K562 (cell line): ENCODE data around the gene SPATA19. TPM values are rescaled to one million over a fixed set of nuclear protein-coding genes. Genes with fewer than 3 reads are reported as not detected.

Experiments used
- ATAC-seq: fragments of 200-7000 bp; cut with Tn5 transposase; 3 replicates; pipeline ENCODE4 v1.9.1; 2020; ENCODE audit warnings: moderate library complexity
- BruUV-seq: library from RNA; stranded (reverse); fragments of 400-500 nt; replicated peaks from 2 replicates; lab custom pipeline; 2021; lab: Mats Ljungman, UMichigan
- CTCF ChIA-PET: fragments of 300-600 bp; formaldehyde crosslinking; extraction: SDS; loops from one replicate; lab custom pipeline; 2021; ENCODE audit warnings: low intra/inter-chr PET ratio; lab: Yijun Ruan, JAX
- POLR2A ChIA-PET: fragments of 300-600, 350-650 bp; sonication (Branson Sonifier 250); formaldehyde crosslinking; extraction: SDS; loops from one replicate; lab custom pipeline; 2021; ENCODE audit warnings: antibody characterized with exemption, inconsistent platforms; lab: Yijun Ruan, JAX
- DNase-seq, 4 experiments: peaks; one replicate each; pipeline versions ENCODE4 v3.0.0 to v3.0.0-alpha.2; 2011 to 2018; ENCODE audit warnings: low spot score in 3 of 4, mixed read lengths in 3 of 4; ENCODE audit errors: extremely low read depth in 1 of 4
- FAIRE-seq: peaks from 2 replicates; lab custom pipeline; 2011; peaks lifted over from hg19 to GRCh38; lab: Jason Lieb, UNC
- H2AFZ ChIP-seq: 2 replicates; pipeline ENCODE4 v1.6.0; 2011; ENCODE audit warnings: low read depth, low read length, control low read depth, inconsistent platforms
- H3K27ac ChIP-seq: fragments of 200-600 bp; 3 replicates; pipeline ENCODE4 v1.8.0; 2011; ENCODE audit warnings: low read depth, mild to moderate bottlenecking, control low read depth, inconsistent platforms, low read length, moderate library complexity, mixed read lengths; ENCODE audit errors: extremely low read depth
- H3K27me3 ChIP-seq, 2 experiments: fragments of 300-600 bp in 1 of 2; 2 replicates in 1 of 2; 3 replicates in 1 of 2; pipeline versions ENCODE4 v1.6.0 to v1.8.0; 2011; ENCODE audit warnings: inconsistent platforms in 2 of 2, low read length in 2 of 2, mild to moderate bottlenecking in 1 of 2, mixed read lengths in 1 of 2, moderate library complexity in 1 of 2; ENCODE audit not compliant: control insufficient read depth in 2 of 2, insufficient read depth in 2 of 2
- H3K36me3 ChIP-seq: fragments of 300-600 bp; 3 replicates; pipeline ENCODE4 v1.8.0; 2011; ENCODE audit warnings: mild to moderate bottlenecking, low read length, inconsistent platforms; ENCODE audit not compliant: control insufficient read depth, insufficient read depth
- H3K4me1 ChIP-seq, 2 experiments: fragments of 200-600 bp in 1 of 2; replicated peaks in 1 of 2; 2 replicates in 1 of 2; 3 replicates in 1 of 2; pipeline versions ENCODE4 v1.5.1 to v1.8.0; 2011; ENCODE audit warnings: inconsistent platforms in 2 of 2, low read length in 2 of 2, mild to moderate bottlenecking in 1 of 2, mixed read lengths in 1 of 2, moderate library complexity in 1 of 2; ENCODE audit not compliant: control insufficient read depth in 2 of 2, insufficient read depth in 2 of 2
- H3K4me2 ChIP-seq: 2 replicates; pipeline ENCODE4 v1.6.1; 2011; ENCODE audit warnings: low read length, control low read depth, inconsistent platforms, mixed read lengths; ENCODE audit not compliant: insufficient read depth
- H3K4me3 ChIP-seq: fragments of 200-600 bp; sonication (generic), shearing (Covaris generic); 2 replicates; pipeline ENCODE4 v1.5.1; 2016; ENCODE audit warnings: control low read depth, inconsistent platforms
- H3K79me2 ChIP-seq: fragments of 200-600 bp; 3 replicates; pipeline ENCODE4 v1.8.0; 2011; ENCODE audit warnings: low read length, inconsistent platforms; ENCODE audit not compliant: control insufficient read depth, insufficient read depth
- H3K9ac ChIP-seq, 2 experiments: 2 replicates each; pipeline versions ENCODE4 v1.6.0 to v1.6.1; 2011; ENCODE audit warnings: low read depth in 2 of 2, low read length in 2 of 2, control low read depth in 1 of 2, inconsistent platforms in 1 of 2, mild to moderate bottlenecking in 1 of 2, mixed read lengths in 1 of 2; ENCODE audit not compliant: insufficient read depth in 1 of 2
- H3K9me1 ChIP-seq: one replicate; pipeline ENCODE4 v1.6.0; 2011; ENCODE audit warnings: inconsistent platforms, mild to moderate bottlenecking, low read length, moderate library complexity; ENCODE audit not compliant: control insufficient read depth, insufficient read depth
- H3K9me3 ChIP-seq: replicated peaks from 2 replicates; pipeline ENCODE4 v1.5.1; 2011; ENCODE audit warnings: low read depth, low read length, inconsistent platforms; ENCODE audit not compliant: control insufficient read depth, insufficient read depth
- H4K20me1 ChIP-seq: replicated peaks from 2 replicates; pipeline ENCODE4 v1.6.1; 2011; ENCODE audit warnings: low read length, inconsistent platforms, mixed read lengths; ENCODE audit not compliant: control insufficient read depth, insufficient read depth
- CEBPG ChIP-seq, 3 experiments: fragments of 200-800 bp in 1 of 3; sonication (Bioruptor generic) in 1 of 3; sonication (generic) in 1 of 3; formaldehyde crosslinking in 1 of 3; IDR thresholded peaks in 2 of 3; conservative IDR thresholded peaks in 1 of 3; 2 replicates each; pipeline versions ENCODE4 v1.6.1 to v1.8.0; 2016 to 2022; ENCODE audit warnings: missing compliant biosample characterization in 2 of 3, missing genetic modification characterization in 2 of 3, mild to moderate bottlenecking in 1 of 3, missing genetic modification reagents in 1 of 3
- ID3 ChIP-seq, 2 experiments: fragments of 250-450 bp in 1 of 2; fragments of 450-650 bp in 1 of 2; sonication (Bioruptor Pico) in 1 of 2; IDR thresholded peaks; 2 replicates each; pipeline versions ENCODE4 v1.6.1 to v1.8.0; 2016 to 2021; ENCODE audit warnings: mild to moderate bottlenecking in 2 of 2, moderate library complexity in 2 of 2, missing compliant biosample characterization in 1 of 2, missing genetic modification characterization in 1 of 2
- KHSRP ChIP-seq: fragments of 450-650 bp; IDR thresholded peaks from 2 replicates; pipeline ENCODE4 v1.6.1; 2017
- KLF10 ChIP-seq: fragments of 250-450 bp; sonication (Bioruptor Pico); IDR thresholded peaks from 2 replicates; pipeline ENCODE4 v1.6.1; 2021; ENCODE audit warnings: matching md5 sums
- MYNN ChIP-seq, 2 experiments: sonication (generic); formaldehyde crosslinking in 1 of 2; IDR thresholded peaks; 2 replicates each; pipeline versions ENCODE4 v1.5.0 to v1.6.1; 2016 to 2020; ENCODE audit warnings: antibody characterized with exemption in 1 of 2, missing genetic modification reagents in 1 of 2
- RNF2 ChIP-seq: sonication (generic); IDR thresholded peaks from 2 replicates; pipeline ENCODE4 v1.6.1; 2016
- SRSF3 ChIP-seq: fragments of 200-400 bp; formaldehyde crosslinking; IDR thresholded peaks from 2 replicates; pipeline ENCODE4 v1.6.1; 2016; ENCODE audit warnings: mild to moderate bottlenecking, low read length, moderate library complexity; ENCODE audit not compliant: insufficient read depth
- TGIF2 ChIP-seq: sonication (generic); formaldehyde crosslinking; IDR thresholded peaks from 2 replicates; pipeline ENCODE4 v1.8.1; 2022; ENCODE audit warnings: mild to moderate bottlenecking, missing genetic modification reagents, moderate library complexity
- THRAP3 ChIP-seq: fragments of 450-650 bp; IDR thresholded peaks from 2 replicates; pipeline ENCODE4 v1.6.1; 2016; ENCODE audit warnings: mild to moderate bottlenecking, inconsistent platforms, borderline replicate concordance
- TSC22D4 ChIP-seq: fragments of 450-650 bp; IDR thresholded peaks from 2 replicates; pipeline ENCODE4 v1.6.1; 2016; ENCODE audit warnings: missing genetic modification characterization, missing biosample characterization, control low read depth
- WGBS: fragments of 100-300 bp; shearing (Covaris generic); methylation state at CpG from one replicate; pipeline ENCODE4 v1.1.6; 2016; ENCODE audit warnings: low coverage, mixed read lengths; ENCODE audit not compliant: insufficient coverage; ENCODE audit errors: missing lambda C conversion rate; 5-methylcytosine and 5-hydroxymethylcytosine counted together
- in situ Hi-C: fragments of 300-500 bp; cut with MboI; formaldehyde crosslinking; loops from 4 replicates; pipeline ENCODE4 v1.15.0; 2018; ENCODE audit warnings: inconsistent platforms, mixed read lengths
- intact Hi-C: fragments of 100-400 bp; cut with micrococcal nuclease; formaldehyde crosslinking; loops from 2 replicates; pipeline ENCODE4 v1.14.2; 2022
- polyA plus RNA-seq, 8 experiments: library from polyadenylated mRNA; depleted of rRNA in 4 of 8; stranded (reverse) in 5 of 8; unstranded in 3 of 8; fragments of >200 nt; fragmentation: Nextera tagmentation in 2 of 8; fragmentation: Illumina TruSeq in 1 of 8; extraction: Ambion mirVana in 2 of 8; extraction: Trizol in 1 of 8; gene quantifications; 2 replicates each; pipeline versions ENCODE4 v1.2.1 to v1.2.3, GENCODE V29; 2011 to 2014; ENCODE audit warnings: inconsistent platforms in 1 of 8, missing spikeins in 1 of 8
- total RNA-seq, 7 experiments: library from RNA; depleted of rRNA in 6 of 7; stranded (reverse); fragments of >200 nt in 6 of 7; fragmentation: Illumina TruSeq in 2 of 7; extraction: Trizol in 2 of 7; gene quantifications; 2 replicates each; pipeline versions ENCODE4 v1.2.1 to v1.2.3, GENCODE V29; 2011 to 2021; ENCODE audit warnings: low replicate concordance in 1 of 7
- TF ChIP-seq, protein P1 (sequence below): fragments of 250-450 bp; sonication (Bioruptor Pico); IDR thresholded peaks from 2 replicates; pipeline ENCODE4 v1.5.1; 2021; ENCODE audit warnings: mild to moderate bottlenecking
- TF ChIP-seq, protein P2 (sequence below): fragments of 450-650 bp; formaldehyde crosslinking; IDR thresholded peaks from 2 replicates; pipeline ENCODE4 v1.4.0; 2020; ENCODE audit warnings: mild to moderate bottlenecking, moderate library complexity
- TF ChIP-seq, protein P3 (sequence below): fragments of 200-800 bp; sonication (Bioruptor generic); IDR thresholded peaks from 2 replicates; pipeline ENCODE4 v1.6.1; 2016; ENCODE audit warnings: missing genetic modification characterization, missing compliant biosample characterization

The SPATA19 gene
- total and polyA plus RNA-seq, 9 of the 15 experiments (the other 6 are each of a cell fraction or from before 2014, with no cell fraction given) = not detected

GRCh38 chr11:133823614-133824013 is 21.7 kb downstream of the SPATA19 start:
- DNase-seq (no peak), FAIRE-seq (no peak), ATAC-seq (no peak)
- H3K79me2 ChIP-seq = no peaks in the 10 kb centered on the region
- H3K36me3 ChIP-seq = no peaks in the 10 kb centered on the region
- H3K4me1 ChIP-seq = no peaks in the 10 kb centered on the region
- no peak overlapping the region for H3K4me3 ChIP-seq
- CTCF ChIA-PET = no interaction called here
- POLR2A ChIA-PET = no interaction called here
- in situ Hi-C loops = loop anchor here (10.0 kb wide), 1 partner anchor 749 kb away; no protein-coding TSS in a partner anchor
- BruUV-seq = no TSS peak
- H2AFZ ChIP-seq = no peak overlapping the region
- H3K9me1 ChIP-seq = no peaks in the 10 kb centered on the region
- no peaks in the 10 kb centered on the region for H3K9me3 ChIP-seq
- H4K20me1 ChIP-seq = no peaks in the 10 kb centered on the region
- intact Hi-C loops = loop anchor here (5.0 to 10.0 kb wide), 2 partner anchors 249 to 741 kb away; no protein-coding TSS in a partner anchor
- no peak overlapping the region for H3K27ac ChIP-seq
- H3K4me2 ChIP-seq = no peak overlapping the region
- H3K27me3 ChIP-seq = no peaks in the 10 kb centered on the region
- 0% methylated on average over 4 of the region's 4 CpGs for WGBS
- no peak overlapping the region for H3K9ac ChIP-seq
- TF ChIP-seq, protein P1, sequence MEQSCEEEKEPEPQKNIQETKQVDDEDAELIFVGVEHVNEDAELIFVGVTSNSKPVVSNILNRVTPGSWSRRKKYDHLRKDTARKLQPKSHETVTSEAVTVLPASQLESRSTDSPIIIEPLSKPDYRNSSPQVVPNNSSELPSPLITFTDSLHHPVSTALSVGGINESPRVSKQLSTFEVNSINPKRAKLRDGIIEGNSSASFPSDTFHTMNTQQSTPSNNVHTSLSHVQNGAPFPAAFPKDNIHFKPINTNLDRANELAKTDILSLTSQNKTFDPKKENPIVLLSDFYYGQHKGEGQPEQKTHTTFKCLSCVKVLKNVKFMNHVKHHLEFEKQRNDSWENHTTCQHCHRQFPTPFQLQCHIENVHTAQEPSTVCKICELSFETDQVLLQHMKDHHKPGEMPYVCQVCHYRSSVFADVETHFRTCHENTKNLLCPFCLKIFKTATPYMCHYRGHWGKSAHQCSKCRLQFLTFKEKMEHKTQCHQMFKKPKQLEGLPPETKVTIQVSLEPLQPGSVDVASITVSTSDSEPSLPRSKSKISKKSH (CRISPR knock-in tag) = no peak
- TF ChIP-seq SRSF3 (no peak), TGIF2 (CRISPR knock-in tag) (no peak), MYNN (IDR thresholded peaks at IDR 0.05) (no peak), MYNN (CRISPR knock-in tag; IDR thresholded peaks at IDR 0.05) (no peak), CEBPG (CRISPR knock-in tag; IDR thresholded peaks at IDR 0.05) (no peak), CEBPG (tag; conservative IDR thresholded peaks at IDR 0.05 in 1 of 2, IDR thresholded peaks at IDR 0.05 in 1 of 2) (no peak), TSC22D4 (no peak), RNF2 (no peak), KLF10 (CRISPR knock-in tag) (no peak), KHSRP (no peak), THRAP3 (no peak), ID3 (CRISPR knock-in tag; IDR thresholded peaks at IDR 0.05) (no peak), ID3 (tag; IDR thresholded peaks at IDR 0.05) (no peak)
- TF ChIP-seq, protein P2, sequence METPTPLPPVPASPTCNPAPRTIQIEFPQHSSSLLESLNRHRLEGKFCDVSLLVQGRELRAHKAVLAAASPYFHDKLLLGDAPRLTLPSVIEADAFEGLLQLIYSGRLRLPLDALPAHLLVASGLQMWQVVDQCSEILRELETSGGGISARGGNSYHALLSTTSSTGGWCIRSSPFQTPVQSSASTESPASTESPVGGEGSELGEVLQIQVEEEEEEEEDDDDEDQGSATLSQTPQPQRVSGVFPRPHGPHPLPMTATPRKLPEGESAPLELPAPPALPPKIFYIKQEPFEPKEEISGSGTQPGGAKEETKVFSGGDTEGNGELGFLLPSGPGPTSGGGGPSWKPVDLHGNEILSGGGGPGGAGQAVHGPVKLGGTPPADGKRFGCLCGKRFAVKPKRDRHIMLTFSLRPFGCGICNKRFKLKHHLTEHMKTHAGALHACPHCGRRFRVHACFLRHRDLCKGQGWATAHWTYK (CRISPR knock-in tag) = no peak
- TF ChIP-seq, protein P3, sequence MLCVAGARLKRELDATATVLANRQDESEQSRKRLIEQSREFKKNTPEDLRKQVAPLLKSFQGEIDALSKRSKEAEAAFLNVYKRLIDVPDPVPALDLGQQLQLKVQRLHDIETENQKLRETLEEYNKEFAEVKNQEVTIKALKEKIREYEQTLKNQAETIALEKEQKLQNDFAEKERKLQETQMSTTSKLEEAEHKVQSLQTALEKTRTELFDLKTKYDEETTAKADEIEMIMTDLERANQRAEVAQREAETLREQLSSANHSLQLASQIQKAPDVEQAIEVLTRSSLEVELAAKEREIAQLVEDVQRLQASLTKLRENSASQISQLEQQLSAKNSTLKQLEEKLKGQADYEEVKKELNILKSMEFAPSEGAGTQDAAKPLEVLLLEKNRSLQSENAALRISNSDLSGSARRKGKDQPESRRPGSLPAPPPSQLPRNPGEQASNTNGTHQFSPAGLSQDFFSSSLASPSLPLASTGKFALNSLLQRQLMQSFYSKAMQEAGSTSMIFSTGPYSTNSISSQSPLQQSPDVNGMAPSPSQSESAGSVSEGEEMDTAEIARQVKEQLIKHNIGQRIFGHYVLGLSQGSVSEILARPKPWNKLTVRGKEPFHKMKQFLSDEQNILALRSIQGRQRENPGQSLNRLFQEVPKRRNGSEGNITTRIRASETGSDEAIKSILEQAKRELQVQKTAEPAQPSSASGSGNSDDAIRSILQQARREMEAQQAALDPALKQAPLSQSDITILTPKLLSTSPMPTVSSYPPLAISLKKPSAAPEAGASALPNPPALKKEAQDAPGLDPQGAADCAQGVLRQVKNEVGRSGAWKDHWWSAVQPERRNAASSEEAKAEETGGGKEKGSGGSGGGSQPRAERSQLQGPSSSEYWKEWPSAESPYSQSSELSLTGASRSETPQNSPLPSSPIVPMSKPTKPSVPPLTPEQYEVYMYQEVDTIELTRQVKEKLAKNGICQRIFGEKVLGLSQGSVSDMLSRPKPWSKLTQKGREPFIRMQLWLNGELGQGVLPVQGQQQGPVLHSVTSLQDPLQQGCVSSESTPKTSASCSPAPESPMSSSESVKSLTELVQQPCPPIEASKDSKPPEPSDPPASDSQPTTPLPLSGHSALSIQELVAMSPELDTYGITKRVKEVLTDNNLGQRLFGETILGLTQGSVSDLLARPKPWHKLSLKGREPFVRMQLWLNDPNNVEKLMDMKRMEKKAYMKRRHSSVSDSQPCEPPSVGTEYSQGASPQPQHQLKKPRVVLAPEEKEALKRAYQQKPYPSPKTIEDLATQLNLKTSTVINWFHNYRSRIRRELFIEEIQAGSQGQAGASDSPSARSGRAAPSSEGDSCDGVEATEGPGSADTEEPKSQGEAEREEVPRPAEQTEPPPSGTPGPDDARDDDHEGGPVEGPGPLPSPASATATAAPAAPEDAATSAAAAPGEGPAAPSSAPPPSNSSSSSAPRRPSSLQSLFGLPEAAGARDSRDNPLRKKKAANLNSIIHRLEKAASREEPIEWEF (CRISPR knock-in tag) = no peak
